Stimulated activated CD4-positive, alpha-beta T cell treated with anti-CD3 and anti-CD28 coated beads, TNF-alpha, amount 100 ng/mL, for 24 hours (primary cell): ENCODE measurements around the gene ACCSL.

ENCODE experiments used
- DNase-seq, 3 experiments: peaks; one replicate each; pipeline ENCODE4 v3.0.0-alpha.2; 2020; ENCODE audit warnings: low read depth in 3 of 3

Gene ACCSL

DNA sequence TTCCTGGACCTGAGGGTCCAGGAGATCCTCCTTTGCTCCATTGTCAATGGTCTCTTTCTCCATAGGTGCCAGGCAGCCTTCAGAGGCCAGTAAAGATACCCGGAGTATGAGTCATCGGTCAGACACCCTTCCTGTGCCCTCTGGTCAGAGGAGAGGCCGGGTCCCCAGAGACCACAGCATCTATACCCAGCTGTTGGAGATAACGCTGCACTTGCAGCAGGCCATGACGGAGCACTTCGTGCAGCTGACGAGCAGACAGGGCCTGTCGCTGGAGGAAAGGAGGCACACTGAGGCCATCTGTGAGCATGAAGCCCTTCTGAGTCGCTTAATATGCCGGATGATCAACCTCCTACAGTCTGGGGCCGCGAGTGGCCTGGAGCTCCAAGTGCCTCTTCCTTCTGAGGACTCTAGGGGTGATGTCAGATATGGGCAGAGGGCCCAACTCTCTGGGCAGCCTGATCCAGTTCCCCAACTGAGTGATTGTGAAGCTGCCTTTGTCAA, at the start of gene ACCSL:
Gene ACCSL, plus strand, starts transcription at position 51 of the 501 bp plus-strand sequence. Its CDS starts 56 bp downstream, at position 107.
- DNase-seq = no peak

GRCh38 chr11:43998308-43998707, 49.5 kb upstream of the ACCSL start:
- DNase-seq = no peak

GRCh38 chr11:44000731-44001130, 47.0 kb upstream of the ACCSL start:
- no peak for DNase-seq

- no peak for DNase-seq
Observed at GRCh38 chr11:44002191-44003093, 45.3 kb upstream of the ACCSL start.

GRCh38 chr11:44003736-44004451, 43.9 kb upstream of the ACCSL start:
- DNase-seq = no peak

DNA sequence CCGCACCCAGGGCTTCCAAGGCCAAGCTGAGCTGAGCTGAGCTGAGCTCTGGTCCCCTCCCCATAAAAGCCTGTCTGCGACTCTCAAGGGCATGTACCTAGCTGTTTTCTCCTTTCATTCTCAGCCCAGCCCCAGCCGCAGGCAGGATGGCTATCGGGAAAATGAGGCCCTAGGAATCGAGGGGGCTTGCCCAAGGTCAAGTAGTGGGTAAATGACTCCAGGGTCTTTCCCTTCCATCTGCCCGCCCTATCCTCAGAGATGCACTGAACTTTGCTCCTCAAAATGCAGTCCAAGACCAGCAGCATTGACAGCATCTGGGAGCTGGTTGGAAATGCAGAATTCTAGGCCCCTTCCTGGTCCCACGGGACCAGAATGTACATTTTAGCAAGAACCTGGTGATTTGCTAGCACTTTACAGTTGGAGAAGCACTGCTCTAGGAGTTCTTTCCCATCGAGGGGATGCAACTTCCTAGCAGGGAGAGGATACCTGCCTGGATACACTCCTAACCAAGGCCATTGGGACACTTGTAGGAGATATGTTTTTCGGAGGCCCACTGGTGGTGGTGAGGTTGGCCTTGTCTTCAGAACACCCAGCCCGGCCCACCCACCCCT, 43.2 kb upstream of the ACCSL start:
- DNase-seq = no peak

- no peak for DNase-seq
Observed at GRCh38 chr11:44005063-44005701, 42.6 kb upstream of the ACCSL start.

DNA sequence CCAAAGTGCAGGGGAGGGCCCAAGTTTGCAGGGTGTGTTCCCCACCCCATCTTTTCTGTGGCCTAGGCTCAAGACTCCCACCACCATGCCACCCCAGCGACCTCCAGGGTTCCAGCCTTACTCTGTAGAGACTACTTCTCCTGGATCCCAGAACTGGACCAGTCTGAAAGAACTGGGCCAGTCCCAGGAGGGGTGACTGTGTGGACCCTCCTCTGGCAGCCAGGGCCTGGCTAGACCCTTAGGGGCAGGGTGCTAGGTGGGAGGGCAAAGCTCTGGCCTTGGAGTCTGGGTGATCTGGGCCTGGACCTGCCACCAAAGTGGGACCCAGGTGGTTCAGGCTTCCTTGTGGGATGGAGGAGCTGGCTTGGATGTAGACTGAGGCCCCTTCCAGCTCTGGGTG, 41.8 kb upstream of the ACCSL start:
- DNase-seq = no peak

GRCh38 chr11:44006917-44007361, 40.8 kb upstream of the ACCSL start:
- DNase-seq = no peak

DNA sequence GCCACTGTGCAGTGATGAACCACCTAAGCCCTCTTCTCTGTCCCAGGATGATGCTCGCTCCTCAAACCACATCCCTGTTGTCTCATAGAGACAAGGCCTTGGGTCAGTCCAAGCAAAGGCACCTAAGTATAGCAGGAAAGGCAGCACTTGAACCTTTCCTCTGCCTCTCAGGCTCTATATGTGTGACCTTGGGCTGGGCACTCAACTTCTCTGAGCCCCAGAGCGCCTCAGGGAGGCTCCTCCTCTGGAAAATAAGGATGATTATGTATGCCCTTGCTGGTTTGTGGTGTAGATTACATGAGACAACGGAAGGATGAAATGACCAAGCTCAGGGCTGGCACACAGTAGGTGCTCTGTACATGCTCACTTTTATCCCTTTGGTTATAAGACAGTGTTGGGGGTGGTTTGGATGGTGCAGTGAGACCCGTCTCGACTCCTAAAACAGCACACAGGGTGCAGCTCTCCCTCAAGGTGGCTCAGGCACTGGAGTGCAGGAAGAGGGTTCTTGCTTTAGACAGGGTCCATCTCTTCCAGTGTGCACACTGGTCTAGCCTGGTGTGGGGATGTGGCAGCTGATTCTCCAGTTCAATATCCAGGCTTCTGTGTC, 40.2 kb upstream of the ACCSL start:
- no peak for DNase-seq

GRCh38 chr11:44008088-44008501, 39.7 kb upstream of the ACCSL start:
- DNase-seq = no peak

GRCh38 chr11:44008698-44009097, 39.1 kb upstream of the ACCSL start:
- no peak for DNase-seq

DNA sequence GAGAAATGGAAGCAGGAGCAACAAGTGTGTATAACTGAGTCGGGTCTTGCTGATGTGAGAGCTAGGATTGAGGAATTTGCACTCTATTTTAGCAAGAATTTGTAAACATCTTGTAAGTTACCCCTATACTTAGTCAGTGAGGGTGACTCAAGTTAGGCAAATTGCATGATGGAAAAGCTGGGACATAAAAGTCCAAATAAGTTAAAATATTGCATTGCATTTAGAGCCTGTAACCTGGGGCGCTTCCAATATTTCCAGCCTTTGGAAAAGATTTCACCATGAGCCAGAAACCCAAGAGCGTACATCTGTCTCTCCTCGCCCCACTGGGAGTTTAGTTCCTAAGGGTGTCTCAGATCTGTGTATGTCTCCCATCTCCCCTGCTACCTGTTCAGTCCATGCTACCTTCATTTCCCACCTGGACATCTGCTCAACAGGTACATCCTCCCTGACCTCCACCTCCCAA, 37.0 kb upstream of the ACCSL start:
- no peak for DNase-seq

GRCh38 chr11:44011797-44012196, 36.0 kb upstream of the ACCSL start:
- no peak for DNase-seq

- no peak for DNase-seq
Observed at GRCh38 chr11:44014968-44015623, 32.7 kb upstream of the ACCSL start.

DNA sequence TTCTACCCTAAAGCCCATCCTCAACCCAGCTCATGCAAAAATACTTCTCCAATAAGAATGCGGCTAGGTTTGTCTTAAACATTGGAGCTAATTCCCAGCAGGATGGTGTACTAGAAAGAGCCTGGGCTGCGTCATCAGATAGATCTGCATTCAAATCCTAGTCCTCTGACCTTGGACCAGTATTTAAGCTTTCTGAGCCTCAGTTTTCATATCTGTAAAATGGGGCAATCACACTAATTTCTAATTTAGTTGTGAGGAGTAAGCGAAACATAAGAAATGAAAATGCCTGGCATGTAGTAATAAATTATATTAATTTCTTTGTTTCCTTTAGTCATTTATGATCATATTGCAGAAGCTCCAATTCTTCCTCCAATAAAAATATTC, 32.2 kb upstream of the ACCSL start:
- DNase-seq = no peak

GRCh38 chr11:44016131-44016530, 31.6 kb upstream of the ACCSL start:
- DNase-seq = no peak

DNA sequence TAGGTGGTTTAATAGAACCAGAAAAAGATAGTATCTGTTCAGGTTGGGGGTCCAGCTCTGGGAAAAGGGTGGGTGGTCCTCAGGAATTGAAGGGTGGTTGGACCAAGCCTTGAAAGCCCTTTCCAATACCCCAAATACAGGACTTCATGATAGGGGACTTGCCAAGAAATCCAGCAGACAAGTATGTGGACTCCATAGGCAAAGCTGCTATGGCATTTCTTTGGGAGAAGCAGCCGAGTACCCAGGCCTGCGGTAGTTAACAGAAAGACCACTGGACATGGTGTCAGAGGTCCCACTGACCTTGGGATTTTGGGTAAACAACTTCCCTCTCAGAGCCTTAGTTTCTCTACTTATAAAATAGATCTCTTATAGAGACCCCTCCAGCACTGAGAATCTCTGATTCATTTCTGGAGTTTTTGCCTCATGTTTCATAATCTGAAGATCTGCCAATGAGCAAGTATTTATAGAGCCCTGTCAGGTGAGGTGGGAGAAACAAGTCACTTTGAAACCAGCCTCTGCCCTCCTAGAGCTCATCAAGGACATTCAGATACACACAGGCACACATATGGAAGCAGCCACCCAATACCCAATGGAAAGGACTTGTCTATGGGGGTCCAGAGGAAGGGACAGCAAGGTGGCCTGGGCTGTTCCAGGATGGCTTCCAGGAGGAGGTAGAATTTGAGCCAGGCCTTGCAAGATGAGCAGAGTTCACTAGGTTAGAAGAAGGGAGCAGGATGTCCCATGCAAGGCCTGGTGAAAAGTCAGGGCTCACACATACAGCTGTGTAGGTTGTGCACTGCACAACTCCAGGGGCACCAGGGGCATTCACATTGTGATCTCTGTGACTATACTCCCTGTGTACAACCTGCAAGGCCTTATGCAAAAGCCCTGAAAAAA, 31.0 kb upstream of the ACCSL start:
- no peak for DNase-seq

DNA sequence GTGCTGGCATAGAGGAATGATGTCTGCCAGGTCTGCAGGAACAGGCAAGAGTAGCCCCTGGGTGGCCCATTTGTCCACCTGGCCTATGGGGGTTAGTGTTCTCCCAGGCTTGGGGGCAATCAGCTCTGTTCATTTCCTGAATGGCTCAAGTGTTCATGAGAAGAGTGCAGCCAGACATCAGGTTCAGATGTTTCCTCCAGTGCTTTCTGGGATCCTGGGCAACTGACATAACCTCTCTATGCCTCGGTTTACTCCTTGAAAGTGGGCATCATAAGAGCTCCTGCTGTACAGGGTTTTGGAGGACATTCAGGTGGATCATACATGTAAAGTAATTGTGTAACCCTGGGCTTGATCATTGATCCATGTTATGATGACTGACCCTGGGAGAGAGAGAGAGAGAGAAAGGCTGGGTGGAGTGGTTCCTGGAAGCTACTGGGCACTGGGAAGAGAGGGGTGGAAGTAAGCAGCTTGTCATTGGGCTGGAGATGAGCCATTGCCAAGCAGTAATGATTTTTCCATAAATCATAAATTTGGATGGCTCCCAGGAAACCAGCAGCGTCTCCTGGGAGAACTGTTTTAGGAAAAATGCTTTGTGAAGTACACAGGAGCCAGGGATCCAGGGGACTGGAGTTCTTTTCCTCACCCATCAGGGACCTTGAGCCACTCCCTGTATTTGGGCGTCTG, 30.2 kb upstream of the ACCSL start:
- DNase-seq = no peak
